H9 (cell line): ENCODE results near the gene ZBTB20. TPM values are rescaled to one million over a fixed set of nuclear protein-coding genes. Genes with fewer than 3 reads are reported as not detected.

Source experiments
- DNase-seq: peaks from one replicate; pipeline ENCODE4 v3.0.0-alpha.2; 2017
- H2AFZ ChIP-seq: one replicate; pipeline ENCODE4 v1.6.1; 2013; ENCODE audit warnings: mild to moderate bottlenecking, low read length, control low read depth, moderate library complexity
- H2AK5ac ChIP-seq: 2 replicates; pipeline ENCODE4 v1.6.1; 2013; ENCODE audit warnings: low read length, control low read depth, mixed read lengths; ENCODE audit not compliant: insufficient read length
- H2BK120ac ChIP-seq: one replicate; pipeline ENCODE4 v1.6.1; 2013; ENCODE audit warnings: low read depth, mild to moderate bottlenecking, low read length, control low read depth, inconsistent platforms; ENCODE audit not compliant: poor library complexity, severe bottlenecking
- H2BK12ac ChIP-seq: 2 replicates; pipeline ENCODE4 v1.6.1; 2013; ENCODE audit warnings: low read length, control low read depth, mixed read lengths, low read depth; ENCODE audit not compliant: insufficient read length
- H2BK15ac ChIP-seq: 2 replicates; pipeline ENCODE4 v1.6.1; 2013; ENCODE audit warnings: low read depth, low read length, control low read depth
- H2BK20ac ChIP-seq: one replicate; pipeline ENCODE4 v1.6.1; 2013; ENCODE audit warnings: low read depth, mild to moderate bottlenecking, low read length, control low read depth, inconsistent platforms; ENCODE audit not compliant: poor library complexity, severe bottlenecking
- H2BK5ac ChIP-seq: 2 replicates; pipeline ENCODE4 v1.6.1; 2013; ENCODE audit warnings: low read length, control low read depth, mixed read lengths; ENCODE audit not compliant: insufficient read length
- H3K14ac ChIP-seq: 2 replicates; pipeline ENCODE4 v1.6.1; 2013; ENCODE audit warnings: low read length, control low read depth; ENCODE audit not compliant: insufficient read depth
- H3K18ac ChIP-seq: 2 replicates; pipeline ENCODE4 v1.6.1; 2013; ENCODE audit warnings: low read depth, mild to moderate bottlenecking, mixed read lengths, low read length, control low read depth; ENCODE audit not compliant: insufficient read length
- H3K23ac ChIP-seq: 2 replicates; pipeline ENCODE4 v1.6.1; 2013; ENCODE audit warnings: low read length, control low read depth, mixed read lengths, low read depth; ENCODE audit not compliant: insufficient read length
- H3K23me2 ChIP-seq: 2 replicates; pipeline ENCODE4 v1.6.1; 2013; ENCODE audit warnings: low read depth, mild to moderate bottlenecking, mixed read lengths, low read length, control low read depth; ENCODE audit not compliant: insufficient read length, poor library complexity, severe bottlenecking
- H3K27ac ChIP-seq: 2 replicates; pipeline ENCODE4 v1.5.1; 2013; ENCODE audit warnings: low read length, control low read depth, mixed read lengths, low read depth; ENCODE audit not compliant: insufficient read length
- H3K27me3 ChIP-seq: 2 replicates; pipeline ENCODE4 v1.6.1; 2013; ENCODE audit warnings: low read length, control low read depth, inconsistent platforms; ENCODE audit not compliant: insufficient read depth
- H3K4ac ChIP-seq: 2 replicates; pipeline ENCODE4 v1.6.1; 2013; ENCODE audit warnings: low read depth, mild to moderate bottlenecking, control low read depth, inconsistent platforms, low read length, moderate library complexity
- H3K4me1 ChIP-seq: 2 replicates; pipeline ENCODE4 v1.6.1; 2013; ENCODE audit warnings: low read length, control low read depth, inconsistent platforms; ENCODE audit not compliant: insufficient read depth
- H3K4me2 ChIP-seq: 2 replicates; pipeline ENCODE4 v1.6.1; 2013; ENCODE audit warnings: low read length, control low read depth, mixed read lengths; ENCODE audit not compliant: insufficient read length, insufficient read depth
- H3K56ac ChIP-seq: 2 replicates; pipeline ENCODE4 v1.6.1; 2013; ENCODE audit warnings: low read depth, mild to moderate bottlenecking, mixed read lengths, low read length, control low read depth; ENCODE audit not compliant: insufficient read length
- H3K79me1 ChIP-seq: 2 replicates; pipeline ENCODE4 v1.6.1; 2013; ENCODE audit warnings: low read depth, mild to moderate bottlenecking, moderate library complexity, low read length, control low read depth, inconsistent platforms; ENCODE audit not compliant: insufficient read depth, poor library complexity, severe bottlenecking
- H3K79me2 ChIP-seq: 2 replicates; pipeline ENCODE4 v1.6.1; 2013; ENCODE audit warnings: low read length, control low read depth, inconsistent platforms; ENCODE audit not compliant: insufficient read depth
- H3K9ac ChIP-seq: 2 replicates; pipeline ENCODE4 v1.6.1; 2013; ENCODE audit warnings: low read length, control low read depth, mixed read lengths; ENCODE audit not compliant: insufficient read length; ENCODE audit errors: extremely low read depth
- H3K9me3 ChIP-seq: one replicate; pipeline ENCODE4 v1.6.1; 2013; ENCODE audit warnings: low read depth, low read length, inconsistent platforms; ENCODE audit not compliant: control insufficient read depth
- H3T11ph ChIP-seq: one replicate; pipeline ENCODE4 v1.6.1; 2013; ENCODE audit warnings: mild to moderate bottlenecking, low read length, control low read depth, inconsistent platforms
- H4K20me1 ChIP-seq: one replicate; pipeline ENCODE4 v1.6.1; 2013; ENCODE audit not compliant: control insufficient read depth, insufficient read length, insufficient read depth
- H4K5ac ChIP-seq: 2 replicates; pipeline ENCODE4 v1.6.1; 2013; ENCODE audit warnings: low read depth, mild to moderate bottlenecking, mixed read lengths, low read length, control low read depth; ENCODE audit not compliant: insufficient read length
- H4K8ac ChIP-seq: replicated peaks from 2 replicates; pipeline ENCODE4 v1.6.1; 2013; ENCODE audit warnings: low read length, control low read depth, mixed read lengths, low read depth; ENCODE audit not compliant: insufficient read length
- H4K91ac ChIP-seq: 2 replicates; pipeline ENCODE4 v1.6.1; 2013; ENCODE audit warnings: low read depth, mild to moderate bottlenecking, moderate library complexity, mixed read lengths, low read length, control low read depth; ENCODE audit not compliant: insufficient read length
- H3K27ac Mint-ChIP-seq, 3 experiments: 2 replicates in 2 of 3; 3 replicates in 1 of 3; pipeline ENCODE4 v1.8.0; 2020 to 2021; ENCODE audit warnings: mixed read lengths in 3 of 3, mild to moderate bottlenecking in 1 of 3, moderate library complexity in 1 of 3
- H3K27me3 Mint-ChIP-seq: 2 replicates; pipeline ENCODE4 v1.8.0; 2021; ENCODE audit warnings: low read depth, mild to moderate bottlenecking, moderate library complexity, mixed read lengths
- H3K36me3 Mint-ChIP-seq, 3 experiments: 2 replicates in 2 of 3; 3 replicates in 1 of 3; pipeline ENCODE4 v1.8.0; 2020 to 2021; ENCODE audit warnings: low read depth in 3 of 3, mixed read lengths in 3 of 3; ENCODE audit not compliant: insufficient read depth in 1 of 3
- H3K4me1 Mint-ChIP-seq, 2 experiments: 2 replicates each; pipeline ENCODE4 v1.8.0; 2020; ENCODE audit warnings: mixed read lengths in 2 of 2
- H3K4me3 Mint-ChIP-seq, 2 experiments: 2 replicates in 1 of 2; 3 replicates in 1 of 2; pipeline ENCODE4 v1.8.0; 2020 to 2021; ENCODE audit warnings: mild to moderate bottlenecking in 2 of 2, mixed read lengths in 2 of 2, moderate library complexity in 1 of 2
- H3K9me3 Mint-ChIP-seq, 2 experiments: 2 replicates in 1 of 2; 3 replicates in 1 of 2; pipeline ENCODE4 v1.8.0; 2020; ENCODE audit warnings: mild to moderate bottlenecking in 2 of 2, mixed read lengths in 2 of 2, moderate library complexity in 1 of 2
- WGBS: extraction: QIAGEN DNeasy Blood & Tissue Kit; methylation state at CpG from one replicate; pipeline ENCODE4 v1.1.7; 2013; ENCODE audit warnings: missing lambda C conversion rate, low lambda C conversion rate, mixed read lengths; ENCODE audit not compliant: insufficient read length; ENCODE audit errors: extremely low coverage; 5-methylcytosine and 5-hydroxymethylcytosine counted together
- total RNA-seq: library from RNA; stranded (reverse); gene quantifications from 2 replicates; pipeline ENCODE4 v1.2.1, GENCODE V29; 2021
- TF ChIP-seq, protein P1 (sequence below): fragments of 200-600 bp; sonication (generic); conservative IDR thresholded peaks from 3 replicates; pipeline ENCODE4 v1.8.0; 2021; ENCODE audit warnings: antibody characterized with exemption, mild to moderate bottlenecking

ZBTB20 gene
- total RNA-seq, 1 experiment from 2014 or later: 0.70 TPM

DNA sequence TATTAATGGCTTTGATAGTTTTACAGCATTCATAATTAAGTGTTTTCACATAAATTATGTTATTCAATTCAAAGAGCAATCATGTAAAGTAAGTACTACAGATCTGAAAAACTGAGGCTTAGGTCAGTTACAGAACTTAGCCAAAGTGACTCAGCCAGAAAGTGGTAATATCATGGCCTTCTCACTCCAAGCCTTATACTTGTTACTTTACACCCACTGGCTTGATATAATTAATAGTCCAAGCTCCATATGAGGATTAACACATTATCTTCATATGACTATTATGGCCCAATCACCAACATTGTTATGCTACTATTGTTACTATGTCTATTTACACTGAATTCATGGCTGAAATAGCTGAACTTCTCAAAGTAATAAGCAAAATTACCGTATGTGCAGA is 802.6 kb downstream of the ZBTB20 start:
- H3K27ac ChIP-seq: no peak overlapping the region
- Mint-ChIP-seq H3K27ac (no peak overlapping the region), H3K9me3 (no peaks in the 10 kb centered on the region), H3K36me3 (no peaks in the 10 kb centered on the region), H3K27me3 (no peaks in the 10 kb centered on the region), H3K4me3 (no peak overlapping the region), H3K4me1 (peaks cover 5 to 7% of the 10 kb centered on the region in 2 experiments)
- no peaks in the 10 kb centered on the region for H3K27me3 ChIP-seq
- no CpG with 5 or more reads among the region's 1 CpG for WGBS
- H3K4me2 ChIP-seq: no peak overlapping the region
- no peak overlapping the region for H3K23ac ChIP-seq
- H3K14ac ChIP-seq: no peak overlapping the region
- H3K79me1 ChIP-seq: no peaks in the 10 kb centered on the region
- H2BK12ac ChIP-seq: no peak overlapping the region
- H3K4ac ChIP-seq: no peak overlapping the region
- H4K5ac ChIP-seq: no peak overlapping the region
- H2AFZ ChIP-seq: no peak overlapping the region
- H3K4me1 ChIP-seq: no peaks in the 10 kb centered on the region; the same call in 1 of the 2 replicates
- H3K23me2 ChIP-seq: no peaks in the 10 kb centered on the region
- no peak overlapping the region for H3K18ac ChIP-seq
- TF ChIP-seq, protein P1, sequence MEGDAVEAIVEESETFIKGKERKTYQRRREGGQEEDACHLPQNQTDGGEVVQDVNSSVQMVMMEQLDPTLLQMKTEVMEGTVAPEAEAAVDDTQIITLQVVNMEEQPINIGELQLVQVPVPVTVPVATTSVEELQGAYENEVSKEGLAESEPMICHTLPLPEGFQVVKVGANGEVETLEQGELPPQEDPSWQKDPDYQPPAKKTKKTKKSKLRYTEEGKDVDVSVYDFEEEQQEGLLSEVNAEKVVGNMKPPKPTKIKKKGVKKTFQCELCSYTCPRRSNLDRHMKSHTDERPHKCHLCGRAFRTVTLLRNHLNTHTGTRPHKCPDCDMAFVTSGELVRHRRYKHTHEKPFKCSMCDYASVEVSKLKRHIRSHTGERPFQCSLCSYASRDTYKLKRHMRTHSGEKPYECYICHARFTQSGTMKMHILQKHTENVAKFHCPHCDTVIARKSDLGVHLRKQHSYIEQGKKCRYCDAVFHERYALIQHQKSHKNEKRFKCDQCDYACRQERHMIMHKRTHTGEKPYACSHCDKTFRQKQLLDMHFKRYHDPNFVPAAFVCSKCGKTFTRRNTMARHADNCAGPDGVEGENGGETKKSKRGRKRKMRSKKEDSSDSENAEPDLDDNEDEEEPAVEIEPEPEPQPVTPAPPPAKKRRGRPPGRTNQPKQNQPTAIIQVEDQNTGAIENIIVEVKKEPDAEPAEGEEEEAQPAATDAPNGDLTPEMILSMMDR: no peak
- no peak overlapping the region for H4K91ac ChIP-seq
- H2BK5ac ChIP-seq: no peak overlapping the region
- H3K9me3 ChIP-seq: no peaks in the 10 kb centered on the region
- H2BK20ac ChIP-seq: no peak overlapping the region
- H3K56ac ChIP-seq: no peak overlapping the region
- no peaks in the 10 kb centered on the region; the same call in 1 of the 2 replicates for H3K79me2 ChIP-seq
- no peaks in the 10 kb centered on the region for H4K20me1 ChIP-seq
- no peak overlapping the region for H2BK15ac ChIP-seq
- no peak overlapping the region for H3T11ph ChIP-seq
- no peak overlapping the region for H2BK120ac ChIP-seq
- no peak overlapping the region for H3K9ac ChIP-seq
- DNase-seq: no peak
- no peak overlapping the region for H4K8ac ChIP-seq
- no peak overlapping the region for H2AK5ac ChIP-seq
